GM19324 (cell line): ENCODE data around the gene SERF2.
A peak's percentile ranks its signal among the peaks of the same experiment; 100 is the strongest.
"Not testable (repeated sequence)": the region's sequence is repeated elsewhere in the genome, so short reads cannot be mapped to it uniquely, and the experiment has no call there.

ENCODE experiments used
- ATAC-seq: cut with Tn5 transposase; IDR thresholded peaks from one replicate; pipeline ENCODE4 v1.9.1; 2021; ENCODE audit warnings: mild to moderate bottlenecking, moderate library complexity; ENCODE audit not compliant: unreplicated experiment, low FRiP score

SERF2 gene

GRCh38 chr15:43826508-43827341 lies 34.6 kb downstream of the SERF2 start, which contains the start of gene WDR76:
Gene WDR76, plus strand, starts transcription at chr15:43827002. Its CDS starts 31 bp downstream, at chr15:43827033.
- ATAC-seq = peak; percentile 66

GRCh38 chr15:43828061-43828657 lies 36.0 kb downstream of the SERF2 start:
- ATAC-seq = no peak

DNA sequence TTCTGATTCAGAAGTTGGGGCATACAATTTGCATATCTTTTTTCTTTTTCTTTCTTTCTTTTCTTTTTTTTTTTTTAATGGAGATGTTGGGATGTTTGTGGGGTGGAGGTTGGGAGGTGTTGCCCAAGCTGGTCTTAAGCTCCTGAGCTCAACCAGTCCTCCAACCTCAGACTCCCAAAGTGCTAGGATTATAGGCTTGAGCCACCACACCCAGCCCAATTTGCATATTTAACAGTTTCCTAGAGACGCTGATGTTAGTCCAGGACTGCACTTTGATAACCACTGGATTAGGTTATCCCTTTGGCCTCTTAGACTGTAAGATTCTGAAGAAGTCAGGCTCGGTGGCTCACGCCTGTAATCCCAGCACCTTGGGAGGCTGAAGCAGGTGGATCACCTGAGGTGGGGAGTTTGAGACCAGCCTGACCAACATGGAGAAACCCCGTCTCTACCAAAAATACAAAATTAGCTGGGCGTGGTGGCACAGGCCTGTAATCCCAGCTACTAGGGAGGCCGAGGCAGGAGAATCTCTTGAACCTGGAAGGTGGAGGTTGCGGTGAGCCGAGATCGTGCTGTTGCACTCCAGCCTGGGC lies 37.9 kb downstream of the SERF2 start:
- not testable (repeated sequence) for ATAC-seq

- ATAC-seq = not testable (repeated sequence)
Measured at GRCh38 chr15:43830691-43831275, 38.7 kb downstream of the SERF2 start.

DNA sequence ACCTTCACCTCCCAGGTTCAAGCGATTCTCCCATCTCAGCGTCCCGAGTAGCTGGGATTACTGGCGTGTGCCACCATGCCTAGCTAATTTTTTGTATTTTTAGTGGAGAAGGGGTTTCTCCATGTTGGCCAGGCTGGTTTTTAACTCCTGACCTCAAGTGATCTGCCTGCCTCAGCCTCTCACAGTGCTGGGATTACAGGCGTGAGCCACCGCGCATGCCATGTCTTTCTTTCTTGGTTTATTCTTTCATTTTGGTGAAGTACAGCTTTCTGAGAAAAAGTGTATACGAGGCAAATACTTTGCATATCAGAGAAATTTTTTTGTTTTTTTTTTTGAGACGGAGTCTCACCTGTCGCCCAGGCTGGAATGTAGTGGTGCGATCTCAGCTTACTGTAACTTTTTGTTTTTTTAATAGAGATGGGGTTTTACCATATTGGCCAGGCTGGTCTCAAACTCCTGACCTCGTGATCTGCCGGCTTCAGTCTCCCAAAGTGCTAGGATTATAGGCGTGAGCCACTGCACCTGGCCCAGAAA lies 39.5 kb downstream of the SERF2 start:
- ATAC-seq = not testable (repeated sequence)

DNA sequence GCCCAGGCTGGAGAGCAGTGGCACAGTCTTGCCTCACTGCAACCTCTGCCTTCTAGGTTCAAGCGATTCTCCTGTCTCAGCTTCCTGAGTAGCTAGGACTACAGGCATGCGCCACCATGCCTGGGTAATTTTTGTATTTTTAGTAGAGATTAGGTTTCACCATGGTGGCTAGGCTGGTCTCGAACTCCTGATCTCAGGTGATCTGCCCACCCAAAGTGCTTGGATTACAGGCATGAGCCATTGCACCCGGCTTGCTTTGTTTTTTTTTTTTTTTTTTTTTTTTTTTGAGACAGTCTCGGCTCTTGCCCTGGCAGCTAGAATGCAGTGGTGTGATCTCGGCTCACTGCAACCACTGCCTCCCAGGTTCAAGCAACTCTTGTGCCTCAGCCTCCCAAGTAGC lies 40.4 kb downstream of the SERF2 start:
- ATAC-seq = not testable (repeated sequence)

DNA sequence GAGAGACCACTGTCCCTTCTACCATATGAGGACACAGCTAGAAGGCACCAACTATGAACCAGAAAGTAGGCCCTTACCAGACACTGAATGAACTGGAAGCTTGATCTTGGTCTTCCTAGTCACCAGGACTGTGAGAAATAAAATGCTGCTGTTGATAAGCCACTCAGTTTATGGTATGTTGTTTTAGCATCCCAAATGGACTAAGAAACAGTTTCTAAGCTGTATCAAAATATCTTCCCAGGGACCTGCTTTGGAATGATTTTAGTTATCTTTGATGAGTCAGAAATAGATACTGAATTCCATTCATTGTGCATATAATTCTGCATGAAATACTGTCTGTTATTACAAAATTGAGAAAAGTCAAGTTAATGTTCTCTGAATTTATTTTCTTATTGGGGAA lies 53.3 kb downstream of the SERF2 start:
- ATAC-seq = no peak
